Measurements from ENCODE around the gene SPARC.

Gene SPARC

GRCh38 chr5:151676719-151677118, 10.0 kb downstream of the SPARC start:
- DNase-seq = no peak

DNA sequence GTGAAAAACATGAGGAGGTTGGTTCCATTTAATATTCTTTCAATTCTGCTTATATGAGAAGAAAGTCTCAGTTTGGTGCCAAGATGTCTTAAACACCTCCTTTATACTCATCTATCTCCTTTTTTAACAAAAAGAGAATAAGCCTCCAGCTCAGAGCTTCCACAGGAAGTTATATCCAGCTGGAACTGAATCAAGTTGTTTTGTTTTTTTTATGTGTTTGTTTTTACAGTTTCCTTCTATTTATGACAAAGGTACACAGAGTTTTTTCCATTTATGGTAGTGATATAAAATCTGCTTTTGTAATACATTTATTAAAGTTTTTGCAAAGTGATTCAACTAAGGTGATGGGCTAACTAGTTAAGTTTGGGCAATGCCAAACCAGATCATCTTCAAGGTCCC, 10.4 kb downstream of the SPARC start:
- DNase-seq = no peak

- no peak for DNase-seq
These were observed 11.0 kb downstream of the SPARC start for GRCh38 chr5:151675611-151676313.

GRCh38 chr5:151674626-151675610, 11.8 kb downstream of the SPARC start:
- no peak for DNase-seq

- DNase-seq = no peak
These were observed 13.3 kb downstream of the SPARC start for GRCh38 chr5:151673421-151673820.

DNA sequence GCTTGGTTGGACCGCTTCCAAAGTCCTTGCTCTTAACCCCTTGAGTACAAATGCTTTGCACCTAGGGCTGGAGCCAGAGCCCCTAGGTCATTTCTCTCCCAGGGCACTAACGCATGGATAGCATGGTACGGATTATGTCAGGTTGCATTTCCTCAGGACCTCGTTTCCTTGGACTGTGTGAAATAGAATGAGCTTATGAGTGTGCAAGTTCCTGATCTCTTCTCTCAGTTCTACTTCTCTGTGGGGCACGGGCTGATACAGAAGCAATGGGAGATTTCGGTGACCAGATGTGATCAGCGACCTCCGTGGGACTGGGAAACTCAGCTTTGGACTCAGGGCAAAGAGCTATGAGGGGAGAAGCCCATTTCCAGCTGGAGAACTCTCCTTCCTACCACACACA, 14.2 kb downstream of the SPARC start:
- no peak for DNase-seq

DNA sequence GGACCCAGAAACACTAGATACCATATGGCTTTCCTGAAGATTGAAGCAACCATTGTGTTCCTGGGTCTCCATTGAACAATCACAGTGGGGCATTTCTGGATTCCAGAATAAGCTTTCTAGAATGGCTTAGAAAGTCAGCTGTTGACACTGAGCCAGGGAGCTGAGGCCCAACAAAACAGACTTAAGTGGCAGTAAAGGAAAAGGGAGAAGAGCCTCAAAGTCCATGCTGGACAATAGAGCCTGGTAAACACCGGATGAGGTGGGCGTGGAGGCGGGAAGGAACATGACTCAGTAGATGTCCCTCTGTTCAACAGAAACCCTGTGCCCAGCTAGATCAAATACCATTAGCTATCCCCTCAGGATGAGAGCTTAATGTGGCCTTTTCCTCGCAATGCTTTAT, 14.8 kb downstream of the SPARC start:
- no peak for DNase-seq

- no peak for DNase-seq
These were observed 15.6 kb downstream of the SPARC start for GRCh38 chr5:151670953-151671636.

- DNase-seq = no peak
These were observed 16.5 kb downstream of the SPARC start for GRCh38 chr5:151670083-151670686.

DNA sequence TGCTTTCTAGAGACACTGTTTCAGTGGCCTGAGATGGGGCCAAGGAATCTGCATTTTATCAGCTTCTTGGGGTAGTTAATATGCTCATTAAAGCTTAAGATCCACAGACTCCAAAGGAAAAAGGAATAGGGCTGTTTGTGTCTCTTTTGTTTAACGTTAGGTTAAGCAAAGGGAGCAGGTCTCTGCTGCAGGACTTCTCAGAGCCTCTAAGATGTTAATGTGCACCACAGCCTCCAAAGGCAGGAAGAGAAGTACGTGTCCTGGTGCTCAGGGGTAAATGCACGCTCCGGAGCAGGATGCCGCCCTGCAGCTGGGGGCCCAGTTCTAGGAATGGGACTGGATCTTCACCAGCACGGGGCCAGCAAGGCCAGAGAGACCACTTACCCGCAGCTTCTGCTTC, 19.6 kb downstream of the SPARC start:
- no peak for DNase-seq

GRCh38 chr5:151665613-151666012, 21.1 kb downstream of the SPARC start:
- DNase-seq = no peak

DNA sequence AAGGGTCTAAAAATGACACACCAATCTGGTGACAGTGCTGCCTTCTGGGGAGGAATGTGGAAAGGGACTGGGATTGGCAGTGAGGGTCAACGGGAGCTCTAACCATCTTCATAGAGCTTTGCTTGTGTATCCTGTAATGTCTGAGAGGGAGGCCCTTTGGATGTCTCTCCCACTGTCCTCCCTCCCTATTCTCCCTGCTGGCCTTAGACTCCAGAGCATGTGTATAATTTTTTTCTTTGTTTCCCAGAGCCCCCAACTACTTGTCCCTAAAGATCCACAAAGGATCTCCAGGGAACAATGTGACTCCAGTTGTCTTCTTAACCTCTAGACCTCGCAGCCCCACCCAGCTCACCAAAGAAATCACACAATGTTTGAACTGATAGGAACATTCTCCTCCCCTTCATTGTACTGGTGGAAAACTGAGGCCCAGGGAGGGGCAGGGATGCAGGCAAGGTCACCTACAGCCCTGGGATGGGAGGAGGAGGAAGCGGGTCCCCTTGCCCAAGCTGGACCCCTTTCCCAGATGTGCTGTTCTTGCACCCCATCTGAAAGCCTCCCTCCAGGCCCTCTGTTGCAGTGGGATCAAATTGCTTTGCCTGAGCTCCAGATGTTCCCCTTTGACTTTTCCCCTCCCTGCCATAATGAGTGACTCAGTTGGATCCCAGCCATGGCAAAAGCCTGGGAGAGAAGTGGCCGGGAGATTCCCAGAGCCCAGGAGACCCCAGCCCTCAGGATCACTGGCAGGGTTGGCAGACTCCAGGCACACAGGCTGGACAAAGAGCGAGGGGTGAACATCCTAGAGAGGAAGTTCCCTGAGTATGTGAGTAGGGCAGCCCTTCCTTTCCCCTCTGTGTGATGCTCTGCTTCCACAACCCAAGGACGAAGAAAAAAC, 21.8 kb downstream of the SPARC start:
- no peak for DNase-seq

GRCh38 chr5:151663617-151664293, 23.0 kb downstream of the SPARC start:
- no peak for DNase-seq

DNA sequence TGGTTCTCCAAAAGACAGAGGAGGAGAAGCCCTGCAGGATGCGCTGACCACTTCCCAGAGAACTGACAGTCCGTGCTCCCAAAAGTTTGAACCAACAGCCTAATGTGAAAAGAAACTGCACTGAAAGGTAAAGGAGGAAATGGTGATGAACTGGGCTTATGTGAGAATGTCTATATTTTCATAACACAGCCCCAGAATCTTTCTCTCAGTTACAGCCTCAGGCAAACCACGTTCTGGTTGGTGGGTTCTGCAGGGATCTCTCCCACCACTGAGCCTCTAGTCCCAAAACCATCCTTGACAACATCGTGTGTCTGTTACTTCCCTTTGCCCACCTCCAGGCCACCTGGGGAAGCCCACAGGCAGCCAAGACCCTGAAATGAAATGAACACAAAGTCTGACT, 23.9 kb downstream of the SPARC start:
- no peak for DNase-seq

GRCh38 chr5:151661968-151662732, 24.6 kb downstream of the SPARC start:
- no peak for DNase-seq

- DNase-seq = no peak
These were observed 25.9 kb downstream of the SPARC start for GRCh38 chr5:151660616-151661495.

GRCh38 chr5:151659001-151659754, 27.5 kb downstream of the SPARC start:
- DNase-seq = peak; percentile 3

DNA sequence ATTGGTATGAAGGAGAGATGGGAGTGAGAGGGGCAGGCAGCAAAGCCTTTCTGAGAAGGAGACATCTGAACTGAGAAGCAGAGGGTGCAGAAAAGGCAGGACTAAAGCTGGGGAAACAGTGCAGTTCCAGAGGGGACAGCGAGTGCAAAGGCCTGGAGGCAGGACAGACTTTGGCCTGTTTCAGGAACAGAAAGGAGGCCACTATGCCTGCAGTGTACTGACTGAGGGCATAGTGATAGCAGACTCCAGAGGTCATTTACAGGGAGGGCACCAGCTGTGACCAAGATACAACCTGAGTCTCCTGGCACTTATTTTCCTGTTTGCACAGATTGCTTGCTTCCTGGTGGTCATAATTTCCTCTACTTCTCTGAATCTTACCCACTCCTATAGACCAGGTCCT, 29.6 kb downstream of the SPARC start:
- no peak for DNase-seq

- no peak for DNase-seq
These were observed 30.4 kb downstream of the SPARC start for GRCh38 chr5:151656311-151656710.

All from NCI-H1436 treated with DMSO at 0.1 percent for 48 hours (cell line).